Left colon (tissue), 2 donors: ENCODE results near the gene PPIF. TPM values are rescaled to one million over a fixed set of nuclear protein-coding genes. Genes with fewer than 3 reads are reported as not detected.
A peak's percentile ranks its signal among the peaks of the same experiment; 100 is the strongest.

Experiments used
- ATAC-seq: fragments of 200-7000 bp; cut with Tn5 transposase; one replicate; pipeline ENCODE4 v1.9.1; 2020; ENCODE audit warnings: mild to moderate bottlenecking, moderate library complexity
- DNase-seq, 2 donors: peaks; one replicate each; pipeline ENCODE4 v3.0.0-alpha.2; 2020
- intact Hi-C, 2 donors: fragments of 100-400 bp; cut with DNase I in 1 of 2; cut with micrococcal nuclease in 1 of 2; formaldehyde crosslinking; loops; one replicate each; pipeline versions ENCODE4 v1.11.2 to v1.14.0; 2022; cut with DNase I, micrococcal nuclease
- total RNA-seq, 2 donors: library from RNA; stranded (reverse); fragmentation: NEBNext Ultra II Directional; extraction: Animal tissue kit (Norgen Biotek cat#: 25700); gene quantifications; one replicate each; pipeline ENCODE4 v1.2.1, GENCODE V29; 2021
- donor health status: DM: no; HTN: no; CAD: no.
- donor health status: DM: yes; HTN: yes; CAD: no.

The PPIF gene
- total RNA-seq, 2 donors from 2014 or later, result 86.6 to 105 TPM

DNA sequence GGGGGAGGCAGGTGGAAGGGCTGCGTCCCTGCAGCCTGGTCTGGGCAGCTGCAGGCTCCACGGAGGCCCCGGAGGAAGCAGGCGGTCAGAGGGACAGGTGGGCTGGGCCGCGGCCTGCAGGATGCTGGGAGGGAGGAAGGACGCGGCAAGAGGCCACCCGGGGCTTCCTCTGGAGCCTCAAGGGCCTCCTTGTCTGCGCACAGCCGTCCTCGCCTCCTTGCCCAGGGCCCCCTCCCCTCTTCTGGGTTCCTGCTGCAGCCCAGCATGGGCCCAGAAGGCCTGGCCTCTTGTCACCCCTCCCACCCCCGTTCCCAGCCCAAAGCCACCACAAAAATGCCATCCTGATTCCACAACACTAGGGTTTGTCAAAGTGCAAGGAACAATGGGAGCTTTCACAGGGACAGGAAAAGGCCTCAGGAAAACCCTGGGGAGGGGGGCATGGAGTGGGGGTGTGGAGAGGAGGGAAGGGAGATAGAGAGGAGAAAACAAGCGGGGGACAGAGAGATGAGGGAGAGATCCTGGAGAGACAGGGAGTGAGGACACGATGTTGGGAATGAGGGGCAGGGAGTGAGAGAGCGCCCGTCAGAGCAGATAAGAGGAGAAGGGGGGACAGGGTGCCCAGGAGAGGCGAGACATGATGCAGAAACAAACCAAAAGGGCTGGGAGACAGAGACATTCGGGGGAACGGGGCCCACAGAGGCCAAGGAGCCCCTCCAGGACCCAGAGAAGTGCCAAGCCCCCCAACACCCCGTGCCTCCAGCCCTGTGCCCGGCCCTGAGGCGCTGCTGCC is 56.4 kb downstream of the PPIF start:
- ATAC-seq (no peak), DNase-seq (peak; percentile 5 to 20)
- intact Hi-C loops, result no loop called here

DNA sequence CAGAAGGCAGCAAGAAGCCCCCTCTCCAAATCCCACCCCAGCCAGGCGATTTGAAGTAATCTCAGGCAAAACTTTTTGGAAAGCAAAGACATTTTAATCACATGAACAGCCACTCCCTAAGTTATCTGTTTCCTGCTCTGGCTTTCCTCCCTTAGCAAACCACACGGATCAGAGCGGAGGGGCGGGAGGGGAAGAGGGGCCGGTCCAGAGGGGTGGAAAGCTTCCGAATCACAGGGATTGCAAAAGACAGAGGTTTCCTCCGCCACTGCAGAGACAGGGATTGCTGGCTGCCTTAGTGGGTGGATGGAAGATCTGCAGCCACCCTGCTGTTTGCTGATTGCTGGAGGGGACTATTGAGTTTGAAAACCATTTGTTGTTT is 57.0 kb downstream of the PPIF start:
- DNase-seq (peak in 1 of 2 donors; percentile 63), ATAC-seq (peak; percentile 37)
- intact Hi-C loops, result no loop called here

DNA sequence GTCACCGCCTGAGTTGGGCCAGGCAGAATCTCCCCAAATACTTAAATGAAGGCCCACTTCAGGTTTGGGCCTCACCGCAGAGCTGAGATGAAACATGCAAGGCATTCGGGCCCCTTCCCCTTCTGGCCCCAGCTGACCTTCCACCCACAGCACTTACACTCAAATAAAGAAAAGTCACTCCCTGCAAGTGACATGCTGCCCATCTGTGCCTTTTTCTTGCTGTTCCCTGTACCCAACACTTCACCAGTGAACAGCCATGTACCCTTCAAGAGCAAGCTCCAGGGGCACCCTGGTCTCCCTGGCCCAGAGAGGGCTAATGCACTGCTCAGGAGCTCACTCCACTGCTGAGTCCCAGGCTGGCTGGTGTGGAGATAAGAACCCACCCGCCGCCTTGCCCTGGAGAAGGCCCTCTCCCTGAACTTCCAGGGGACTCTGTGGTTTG is 57.4 kb downstream of the PPIF start:
- DNase-seq (peak in 1 of 2 donors; percentile 20), ATAC-seq (no peak)
- intact Hi-C loops, result no loop called here

Other genes with a start within 250 kb of the PPIF start
- 10 to 100 TPM in 1 of 2 donors, 1 to 10 TPM in 1; 5.3 to 18.4 TPM for gene ZCCHC24, start 98.2 kb downstream of the PPIF start, total RNA-seq
- gene EIF5AL1, start 165.1 kb downstream of the PPIF start, total RNA-seq, result under 1 TPM; 0.09 to 0.53 TPM
- 1 to 10 TPM; 1.6 to 3.5 TPM for gene SFTPA2, start 212.9 kb downstream of the PPIF start, total RNA-seq